Activated naive CD4-positive, alpha-beta T cell treated with Interleukin-2 at 50 U/mL for 16 hours (primary cell): ENCODE measurements around the gene MX1.

ENCODE experiments used
- DNase-seq: peaks from one replicate; pipeline ENCODE4 v3.0.0-alpha.2; 2020

MX1 gene

DNA sequence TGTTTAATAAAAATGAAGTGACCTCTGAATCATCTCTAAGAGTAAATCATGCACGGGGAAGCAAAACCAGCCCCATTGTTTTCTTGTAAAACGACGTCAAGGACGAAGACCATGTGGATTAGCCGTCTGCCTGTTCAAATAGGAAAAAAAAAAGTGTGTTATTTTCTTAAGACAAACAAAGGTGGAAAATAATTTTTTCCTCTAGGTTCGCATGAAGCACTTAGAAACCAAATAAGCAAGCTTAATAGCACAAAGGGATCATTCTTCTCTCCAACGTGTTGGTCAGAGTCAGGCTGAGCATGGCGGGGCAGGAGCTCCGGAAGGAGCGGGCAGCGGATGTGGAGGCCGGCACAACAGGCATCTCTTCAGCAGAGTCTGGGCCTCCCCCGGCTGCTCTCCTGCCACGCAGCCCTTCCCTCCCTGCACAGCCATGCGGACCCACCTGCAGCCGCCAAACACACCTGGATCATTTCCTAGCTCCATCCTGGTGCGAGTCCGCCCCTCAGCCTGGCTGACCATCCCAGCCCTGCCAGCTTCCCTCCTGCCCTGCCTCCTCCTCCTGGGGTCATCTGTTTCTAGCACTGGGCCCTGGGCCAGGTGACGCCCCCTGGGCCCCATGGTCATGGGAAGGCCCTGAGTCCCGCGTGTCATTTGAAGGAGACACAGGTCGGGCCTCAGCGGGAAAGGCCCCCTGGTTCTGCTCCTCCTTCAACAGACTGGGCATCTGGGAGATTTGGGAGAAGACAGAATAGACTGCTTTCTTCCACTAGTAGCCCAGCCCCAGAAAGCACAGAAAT, 40.2 kb downstream of the MX1 start:
- no peak for DNase-seq

DNA sequence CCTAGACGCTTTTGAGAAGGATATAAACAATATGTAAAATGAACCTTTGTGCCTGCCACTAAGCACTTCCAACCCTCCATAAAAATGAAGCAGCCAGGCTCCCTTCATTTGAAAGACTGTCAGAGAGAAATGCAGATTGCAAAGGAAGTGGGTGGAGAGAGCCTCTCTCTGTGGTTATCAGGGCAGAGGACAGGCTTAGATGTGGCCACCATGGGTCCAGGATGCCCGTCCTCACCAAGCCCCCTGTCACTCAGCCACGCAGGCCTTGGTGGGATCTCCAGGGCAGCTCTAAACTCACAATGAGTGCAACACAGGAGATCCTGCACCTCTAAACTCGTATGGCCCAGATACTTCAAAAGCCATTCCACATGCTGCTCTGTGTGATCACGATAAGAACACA, 44.0 kb downstream of the MX1 start:
- no peak for DNase-seq

DNA sequence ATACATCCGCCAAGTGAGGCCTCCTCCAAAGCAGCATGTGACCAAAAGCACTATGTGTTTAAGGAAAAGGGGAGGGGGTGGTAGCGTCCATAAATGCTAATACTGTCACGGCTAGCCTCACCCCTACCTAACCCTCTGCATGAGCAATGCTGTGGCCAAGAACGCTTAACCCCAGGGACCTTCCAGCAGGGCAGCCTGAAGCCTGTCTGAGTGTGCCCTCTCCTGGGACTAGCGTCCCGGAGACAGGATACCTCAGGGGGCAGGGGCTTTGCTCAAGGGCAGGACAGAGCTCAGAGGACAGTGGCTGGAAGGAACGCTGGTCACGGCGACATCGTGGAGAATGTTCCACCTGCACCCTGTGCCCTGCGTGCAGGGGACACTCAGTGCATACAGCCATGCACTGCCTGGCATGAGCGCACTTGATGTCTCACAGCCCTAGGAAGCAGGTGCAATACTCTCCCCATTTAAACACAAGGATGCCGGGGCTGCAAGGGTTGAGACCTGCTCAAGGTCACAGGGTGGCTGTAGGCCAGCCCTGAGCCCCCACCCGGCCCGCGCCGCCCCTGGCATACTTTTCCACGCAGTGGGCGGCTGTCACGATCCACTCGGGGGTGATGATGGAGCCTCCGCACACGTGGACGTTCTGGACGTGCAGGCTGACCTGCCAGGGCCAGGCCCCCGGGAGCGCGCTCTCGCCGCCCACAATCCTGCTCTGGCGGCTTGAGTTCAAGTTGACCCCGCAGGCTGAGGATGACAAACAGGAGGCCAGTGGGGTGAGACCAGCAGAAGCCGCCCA, 46.9 kb downstream of the MX1 start:
- DNase-seq = no peak

DNA sequence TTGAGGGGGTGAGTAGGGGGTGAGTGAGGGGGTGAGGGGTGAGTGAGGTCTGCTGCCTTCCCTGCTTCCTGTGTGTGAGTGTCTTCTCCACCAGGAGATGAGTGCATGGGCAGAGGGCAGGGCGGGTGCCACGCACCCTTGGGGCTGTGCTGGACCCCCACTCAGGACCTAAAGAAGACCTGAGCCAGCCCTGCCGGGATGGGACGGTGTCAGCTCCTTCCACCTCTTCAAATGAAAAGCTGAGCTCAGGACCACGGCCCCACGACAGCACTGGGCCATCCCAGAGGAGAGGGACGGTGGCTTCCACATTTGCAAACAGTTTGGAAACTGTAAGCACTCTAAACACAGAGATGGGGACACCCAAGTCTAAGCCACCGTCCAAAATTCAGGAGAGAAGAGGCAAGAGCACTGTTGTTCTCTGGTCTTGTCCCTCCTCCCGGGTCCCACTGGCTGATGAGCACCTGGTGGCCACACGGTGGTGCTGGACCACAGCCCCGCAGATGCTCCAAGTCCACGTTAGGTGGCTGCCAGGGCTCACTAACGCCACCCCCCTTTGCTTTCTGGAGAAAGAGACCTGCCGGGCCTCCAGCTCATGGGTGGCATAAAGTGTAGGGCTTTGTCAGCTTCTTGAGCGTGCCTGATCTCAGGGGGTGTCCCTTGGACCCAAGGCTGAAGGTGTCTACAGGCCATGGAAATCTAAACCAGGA, 49.8 kb downstream of the MX1 start:
- no peak for DNase-seq

DNA sequence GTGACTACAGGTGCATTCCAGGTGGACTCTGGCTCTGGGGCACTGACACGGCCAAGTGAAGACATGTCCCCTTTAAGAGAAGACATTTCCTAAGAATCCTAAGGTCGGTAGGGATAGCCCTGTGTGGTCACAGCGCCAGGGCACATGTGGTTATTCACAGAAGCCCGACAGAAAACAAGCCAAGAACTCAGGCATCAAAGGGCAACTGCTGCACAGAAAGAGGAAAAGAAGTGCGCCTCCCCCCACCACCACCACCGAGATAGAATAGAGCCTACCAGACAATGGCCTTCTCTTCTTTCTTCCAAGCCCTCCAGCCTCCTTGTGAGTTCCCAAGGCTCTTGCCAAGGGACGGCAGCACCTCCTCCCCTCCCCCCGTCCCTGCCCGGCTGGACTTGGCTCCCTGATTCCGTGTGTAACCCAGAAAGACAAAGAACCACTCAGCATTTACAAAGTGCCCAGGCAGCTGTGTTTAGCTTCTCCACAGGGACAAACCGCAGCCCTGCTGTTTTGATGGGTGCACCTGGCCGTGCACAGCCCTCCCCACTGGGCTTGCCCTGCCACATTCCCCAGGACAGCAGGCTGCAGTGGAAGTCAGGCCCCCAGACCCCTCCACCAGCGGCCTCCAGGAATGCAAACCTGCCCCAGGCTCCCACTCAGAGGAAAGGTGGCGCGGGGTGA, 51.7 kb downstream of the MX1 start:
- DNase-seq = no peak

DNA sequence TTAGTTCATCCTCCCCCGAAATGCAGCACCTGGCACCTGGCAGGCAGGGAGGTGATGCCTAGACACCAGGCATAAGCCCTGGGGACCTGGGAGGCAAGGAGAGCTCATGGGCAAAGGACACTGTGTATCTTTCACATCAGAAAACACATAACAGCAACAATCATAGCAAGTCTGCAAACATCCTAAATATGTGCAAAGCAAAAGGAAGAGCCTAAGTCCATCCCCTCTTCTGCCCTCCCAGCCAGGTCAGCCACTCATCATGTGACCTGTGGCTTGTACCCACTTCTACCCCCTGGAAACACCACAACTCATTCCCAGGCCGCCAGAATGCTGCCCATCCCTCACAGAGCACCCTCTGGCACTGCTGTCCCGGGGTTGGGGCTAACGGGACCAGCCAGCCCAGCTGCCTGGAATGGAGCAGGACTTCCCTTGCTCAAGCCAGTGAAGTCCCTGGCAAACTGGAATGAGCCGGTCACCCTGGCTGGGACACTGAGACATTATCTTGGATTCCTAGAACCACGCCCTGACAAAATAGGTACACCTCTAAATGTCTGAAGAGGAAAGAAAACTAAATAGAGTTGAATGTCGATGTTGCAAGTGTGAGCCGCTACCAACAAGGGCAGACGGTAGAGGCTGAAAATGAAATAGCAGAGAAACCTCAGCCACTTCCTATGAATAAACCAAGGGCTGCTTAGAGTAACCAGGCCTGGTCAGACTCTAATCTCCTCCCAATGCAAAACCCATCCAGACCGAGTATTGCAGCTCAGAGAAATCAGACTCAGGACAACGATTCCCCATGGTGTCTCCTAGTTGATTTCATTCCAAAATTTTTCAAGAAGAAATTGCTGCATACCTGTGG, 52.5 kb downstream of the MX1 start:
- DNase-seq = no peak

DNA sequence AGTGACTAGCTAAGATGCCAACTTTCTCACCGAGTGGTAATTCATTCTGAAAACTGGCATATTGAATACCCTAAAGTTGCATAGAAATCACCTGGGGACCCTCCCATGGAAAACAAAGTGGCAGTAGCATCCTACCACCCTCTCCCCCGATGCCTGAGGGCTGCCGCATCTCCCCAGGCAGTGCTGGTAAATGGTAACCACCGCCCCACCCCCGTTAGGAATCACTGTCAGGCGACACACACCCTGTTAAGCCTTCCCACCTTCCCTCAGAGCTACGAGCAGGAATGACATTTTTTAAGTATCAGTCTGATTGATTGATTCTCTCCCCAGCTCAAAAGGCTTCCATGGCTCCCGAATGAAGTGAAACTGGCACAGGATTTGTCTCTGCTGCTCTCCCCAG, 53.6 kb downstream of the MX1 start:
- DNase-seq = no peak

DNA sequence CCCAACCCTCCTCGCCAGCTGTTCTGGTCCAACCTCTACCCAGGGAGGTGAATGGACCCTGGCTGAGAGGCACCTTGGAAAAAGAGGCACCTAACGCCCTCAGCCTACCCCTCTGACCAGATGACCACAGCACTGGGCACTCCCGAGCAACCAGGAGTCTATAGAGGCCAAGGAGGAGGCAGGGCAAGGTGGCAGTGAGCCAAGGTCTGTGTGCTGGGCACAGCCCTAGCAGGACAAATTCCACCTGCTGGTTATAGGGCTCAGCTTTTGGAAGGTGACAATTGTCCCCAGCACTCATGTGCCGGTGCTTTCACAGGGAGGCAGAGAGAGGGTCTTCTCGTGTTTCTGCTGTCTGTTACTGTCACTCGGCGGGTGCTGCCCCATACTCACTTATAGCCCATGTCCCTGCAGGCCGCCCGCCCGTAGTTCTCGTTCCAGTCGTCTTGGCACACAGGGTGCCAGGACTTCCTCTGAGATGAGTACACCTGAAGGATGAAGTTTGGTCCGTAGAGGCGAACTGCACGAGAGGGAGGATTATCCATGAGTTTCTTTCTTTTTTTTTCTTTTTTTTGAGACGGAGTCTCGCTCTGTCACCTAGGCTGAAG, 54.1 kb downstream of the MX1 start:
- DNase-seq = no peak

DNA sequence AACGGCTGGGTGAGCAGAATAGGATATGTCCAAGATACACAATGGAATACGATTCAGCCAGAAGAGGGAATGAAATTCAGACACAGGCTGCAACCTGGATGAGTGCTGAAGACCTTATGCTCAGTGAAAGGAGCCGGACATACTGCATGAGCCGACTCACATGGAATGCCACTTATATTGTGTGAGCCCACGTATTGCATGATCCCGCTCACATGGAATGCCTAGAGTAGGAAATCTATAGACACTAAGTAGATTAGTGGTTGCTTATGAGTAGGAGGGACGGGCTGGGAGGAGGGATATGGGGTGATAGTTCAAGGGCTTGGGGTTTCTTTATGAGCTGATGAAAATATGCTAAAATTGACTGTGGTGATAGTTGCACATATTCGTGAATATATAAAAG, 55.2 kb downstream of the MX1 start:
- DNase-seq = no peak

DNA sequence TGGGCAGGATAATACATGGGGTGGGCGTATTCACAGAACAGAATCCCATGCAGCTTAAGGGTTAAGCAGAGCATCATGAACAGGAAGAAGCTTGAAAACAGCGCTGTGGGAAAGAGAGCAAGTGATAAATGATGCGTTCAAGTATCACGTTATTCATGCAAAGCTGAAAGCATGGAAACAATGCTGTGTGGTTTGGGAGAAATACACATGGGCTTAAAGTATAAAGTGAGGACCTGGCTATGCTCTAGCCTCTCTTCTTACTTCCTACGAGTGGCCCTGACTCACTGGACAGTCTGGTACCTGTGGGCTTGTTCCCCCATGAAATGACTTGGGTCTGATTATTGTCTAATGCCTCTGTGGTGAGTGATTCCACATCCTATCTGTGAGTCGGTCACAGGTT, 56.3 kb downstream of the MX1 start:
- DNase-seq = no peak

DNA sequence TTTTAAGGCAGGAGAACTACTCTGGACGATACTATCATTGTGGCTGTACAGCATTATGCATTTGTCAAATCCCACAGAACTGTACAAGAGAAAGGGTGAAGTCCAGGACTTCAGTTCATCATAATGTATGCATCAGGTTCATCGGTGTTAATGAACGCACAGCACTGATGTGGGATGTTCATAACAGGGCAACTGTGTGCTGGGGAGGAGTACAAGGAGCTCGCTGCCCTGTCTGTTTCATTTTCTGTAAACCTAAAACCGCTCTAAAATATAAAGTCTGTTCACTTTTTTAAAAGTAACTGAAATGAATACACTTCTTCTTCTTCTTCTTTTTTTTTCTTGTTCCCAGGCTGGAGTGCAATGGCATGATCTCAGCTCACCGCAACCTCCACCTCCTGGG, 56.9 kb downstream of the MX1 start:
- DNase-seq = no peak

DNA sequence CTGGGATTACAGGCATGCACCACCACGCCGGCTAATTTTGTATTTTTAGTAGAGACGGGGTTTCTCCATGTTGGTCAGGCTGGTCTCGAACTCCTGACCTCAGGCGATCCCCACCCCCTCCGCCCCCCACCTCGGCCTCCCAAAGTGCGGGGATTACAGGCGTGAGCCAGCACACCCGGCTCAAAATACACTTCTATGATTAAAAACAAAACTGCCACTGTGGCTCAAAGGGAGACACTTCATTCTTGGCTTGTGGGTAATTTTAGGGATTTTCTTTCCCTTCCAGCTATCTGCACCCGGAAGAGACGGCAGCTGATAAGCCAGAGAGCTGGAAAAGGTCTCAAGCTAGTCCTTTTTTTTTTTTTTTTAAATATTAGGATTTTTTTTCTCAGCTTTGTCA, 57.4 kb downstream of the MX1 start:
- DNase-seq = no peak

DNA sequence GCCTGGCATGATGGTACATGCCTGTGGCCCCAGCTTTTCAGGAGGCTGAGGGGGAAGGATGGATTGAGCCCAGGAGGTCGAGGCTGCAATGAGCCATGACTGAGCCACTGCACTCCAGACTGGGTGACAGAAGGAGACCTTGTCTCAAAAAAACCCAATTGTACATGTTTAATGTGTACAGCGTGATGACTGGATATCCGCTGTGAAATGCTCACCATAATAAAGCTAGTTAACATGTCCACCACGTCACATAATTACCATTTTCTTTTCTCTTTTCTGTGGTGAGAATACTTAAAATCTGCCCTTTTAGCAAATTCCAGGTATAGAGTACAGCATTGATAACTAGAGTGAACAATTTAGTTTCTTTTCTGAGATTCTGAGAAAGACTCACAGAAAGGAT, 57.9 kb downstream of the MX1 start:
- no peak for DNase-seq

DNA sequence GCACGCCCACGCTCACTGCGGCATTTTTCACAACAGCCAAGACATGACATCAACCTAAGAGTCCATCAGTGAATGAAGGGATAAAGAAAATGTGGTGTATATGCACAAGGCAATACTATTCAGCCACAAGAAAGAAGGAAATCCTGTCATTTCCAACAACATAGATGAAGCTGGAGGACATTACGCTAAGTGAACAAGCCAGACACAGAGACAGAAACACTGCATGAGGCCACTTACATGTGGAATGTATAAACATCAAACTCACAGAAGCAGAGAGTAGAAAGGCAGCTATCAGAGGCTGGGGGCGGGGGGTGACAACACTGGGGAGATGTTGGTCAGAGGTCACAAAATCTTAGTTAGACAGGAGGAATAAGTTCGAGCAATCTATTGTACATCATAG, 61.0 kb downstream of the MX1 start:
- DNase-seq = no peak

DNA sequence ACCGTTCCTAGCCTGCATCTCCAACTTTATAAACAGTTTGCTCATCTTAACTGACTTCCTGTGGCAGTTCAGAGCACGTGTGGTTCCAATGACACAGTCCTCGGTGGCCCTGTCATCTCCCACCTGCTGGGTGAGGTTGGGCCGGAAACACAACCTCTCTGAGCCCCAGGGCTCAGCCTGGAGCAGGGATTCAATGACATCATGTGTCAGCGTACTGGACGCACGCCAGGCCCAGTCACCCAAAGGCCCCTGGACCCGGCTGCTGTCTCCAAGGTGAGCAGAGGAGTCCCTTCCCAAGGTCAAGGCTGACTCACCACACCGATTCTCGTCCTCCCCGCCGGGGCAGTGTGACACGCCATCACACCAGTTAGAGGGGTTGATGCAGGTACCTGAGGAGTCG, 62.0 kb downstream of the MX1 start:
- no peak for DNase-seq

DNA sequence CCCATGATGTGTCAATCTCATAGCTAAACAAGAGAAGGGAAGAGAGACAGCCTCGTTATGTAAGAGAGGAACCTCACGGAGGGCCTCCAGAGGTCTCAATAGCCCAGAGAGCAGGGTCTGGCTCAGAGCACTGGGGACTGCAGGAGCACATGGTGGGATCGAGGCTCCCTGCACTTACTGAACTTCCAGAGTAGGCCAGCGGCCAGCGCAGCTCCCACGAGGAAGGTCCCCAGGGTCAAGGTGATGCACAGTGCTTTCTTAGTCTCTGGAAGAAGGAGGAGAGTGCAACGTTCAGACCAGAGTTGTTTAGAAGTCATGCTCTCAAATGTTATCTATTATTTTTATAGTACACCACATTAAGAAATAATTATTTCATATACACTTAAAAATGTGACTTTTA, 63.3 kb downstream of the MX1 start:
- no peak for DNase-seq

DNA sequence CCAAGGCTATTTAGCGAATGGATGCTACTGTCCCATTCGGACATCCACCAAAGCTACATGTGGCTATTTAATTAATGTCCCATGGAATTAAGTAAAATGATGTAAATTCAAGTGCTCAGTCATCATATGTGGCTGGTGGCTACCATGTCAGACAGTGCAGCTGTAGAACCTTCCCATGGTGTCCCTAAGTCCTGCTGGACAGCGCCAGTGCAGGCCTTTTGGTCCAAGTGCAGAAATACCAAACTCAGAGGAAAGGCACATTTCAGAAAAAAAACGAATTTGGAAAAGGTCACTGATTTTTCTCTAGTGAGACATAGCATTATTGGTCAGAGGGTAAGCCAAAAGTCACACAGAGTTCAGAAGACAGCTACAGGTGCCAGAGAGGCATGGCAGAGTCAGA, 64.3 kb downstream of the MX1 start:
- no peak for DNase-seq

DNA sequence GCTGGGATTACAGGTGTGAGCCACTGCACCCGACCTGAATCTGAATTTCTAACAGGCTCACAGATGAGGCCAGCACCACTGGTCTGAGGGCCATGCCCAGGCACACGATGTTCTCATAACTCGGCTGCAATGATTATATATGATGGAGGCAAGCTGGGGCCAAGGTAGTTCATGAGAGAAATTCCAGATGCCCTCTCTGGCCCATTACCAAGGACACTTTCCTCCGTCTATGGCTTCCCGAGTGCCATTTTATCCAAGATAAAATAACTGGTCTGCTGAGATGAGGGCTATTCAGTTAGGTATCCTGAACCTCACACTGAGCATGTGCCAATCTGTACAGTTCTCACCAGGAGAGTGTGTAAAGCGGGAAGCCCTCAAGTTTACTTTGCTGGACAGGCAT, 65.4 kb downstream of the MX1 start:
- DNase-seq = no peak

DNA sequence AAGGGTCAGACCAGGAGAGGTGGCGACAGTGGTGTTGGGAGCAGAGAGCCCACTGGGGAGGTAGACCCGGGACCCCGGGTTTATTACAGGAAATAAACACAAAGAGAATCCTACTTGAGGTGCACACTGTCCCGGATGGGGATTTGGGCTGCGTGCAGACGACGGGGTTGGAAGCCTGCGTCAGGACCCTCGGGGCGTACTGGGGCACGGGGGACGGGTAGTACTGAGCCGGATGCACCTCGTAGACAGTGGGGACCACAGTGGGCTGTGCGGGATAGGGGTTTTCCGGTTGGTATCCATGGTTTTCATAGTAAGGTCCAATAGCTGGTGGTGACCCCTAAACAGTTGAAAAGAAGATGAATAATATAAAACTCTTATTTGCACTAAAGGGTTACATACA, 68.2 kb downstream of the MX1 start:
- no peak for DNase-seq

DNA sequence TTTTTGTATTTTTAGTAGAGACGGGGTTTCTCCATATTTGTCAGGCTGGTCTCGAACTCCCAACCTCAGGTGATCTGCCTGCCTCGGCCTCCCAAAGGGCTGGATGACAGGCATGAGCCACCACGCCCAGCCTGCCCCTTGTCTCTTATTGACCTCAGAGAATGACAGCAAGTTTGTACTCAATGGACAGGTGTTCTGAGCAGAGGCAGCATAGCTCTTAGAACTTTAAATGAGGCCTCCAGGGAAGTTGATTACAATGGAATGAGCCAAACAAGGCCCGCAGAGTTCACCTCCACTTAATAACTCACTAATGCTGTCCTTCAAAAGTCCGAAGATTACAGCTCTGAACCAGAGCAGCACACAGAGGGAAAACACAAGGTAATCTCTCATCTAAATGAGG, 71.0 kb downstream of the MX1 start:
- no peak for DNase-seq

DNA sequence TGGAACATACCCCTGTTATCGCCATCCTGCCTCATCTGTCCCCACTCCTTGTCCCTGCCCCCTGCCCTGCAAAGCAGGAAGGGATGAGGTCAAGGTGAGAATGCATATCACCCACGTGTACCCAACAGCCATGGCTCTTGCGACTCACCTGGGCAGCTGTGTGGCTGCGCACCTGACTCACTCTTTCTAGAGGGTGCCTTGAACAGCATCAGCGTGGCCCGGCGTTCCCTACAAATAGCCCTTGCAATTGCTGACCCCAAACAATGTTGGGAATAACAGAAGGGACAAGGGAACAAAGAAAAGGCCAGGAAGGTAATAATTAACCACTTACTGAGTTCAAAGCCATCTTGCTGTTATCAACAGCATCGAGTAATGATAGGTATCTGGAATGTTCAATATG, 71.7 kb downstream of the MX1 start:
- no peak for DNase-seq

DNA sequence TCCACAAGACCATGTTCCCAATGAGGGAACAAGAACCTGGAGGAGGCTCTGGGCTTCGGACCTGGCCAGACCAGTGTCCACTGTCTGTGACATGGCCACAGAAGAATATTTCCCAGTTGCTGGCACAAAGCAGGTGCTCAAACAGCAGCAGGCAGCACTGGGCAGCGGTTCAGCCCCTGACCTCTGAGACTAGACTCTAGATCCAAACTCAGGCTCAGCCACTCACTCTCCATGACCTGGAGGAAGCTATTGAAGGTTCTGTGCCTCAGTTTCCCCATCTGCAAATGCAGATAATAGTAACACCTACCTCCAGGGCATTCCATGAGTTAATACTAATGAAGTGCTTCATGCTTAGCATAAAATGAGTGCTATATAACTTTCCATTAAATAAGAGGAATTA, 73.9 kb downstream of the MX1 start:
- no peak for DNase-seq
